Large intestine (tissue), 3 donors: ENCODE measurements around the gene PARD3. TPM values are rescaled to one million over a fixed set of nuclear protein-coding genes. Genes with fewer than 3 reads are reported as not detected.

Source experiments
- DNase-seq, 2 donors: peaks; one replicate each; pipeline versions ENCODE4 v3.0.0 to v3.0.0-alpha.2; 2013
- H3K27ac ChIP-seq: one replicate; pipeline ENCODE4 v1.5.1; 2013; ENCODE audit warnings: low read length
- H3K27me3 ChIP-seq: 2 replicates; pipeline ENCODE4 v1.6.1; 2013; ENCODE audit warnings: low read length; ENCODE audit not compliant: control insufficient read depth, insufficient read depth
- H3K36me3 ChIP-seq: 2 replicates; pipeline ENCODE4 v1.6.1; 2013; ENCODE audit warnings: low read length; ENCODE audit not compliant: control insufficient read depth, insufficient read depth
- H3K4me1 ChIP-seq: one replicate; pipeline ENCODE4 v1.6.1; 2013; ENCODE audit warnings: low read length; ENCODE audit not compliant: control insufficient read depth, insufficient read depth
- H3K4me3 ChIP-seq: one replicate; pipeline ENCODE4 v1.5.1; 2013; ENCODE audit warnings: low read length
- H3K9me3 ChIP-seq: one replicate; pipeline ENCODE4 v1.6.1; 2013; ENCODE audit warnings: mild to moderate bottlenecking, low read depth, low read length, moderate library complexity; ENCODE audit not compliant: control insufficient read depth
- WGBS: methylation state at CpG from one replicate; pipeline ENCODE4 v1.1.5; 2013; ENCODE audit warnings: low lambda C conversion rate; ENCODE audit not compliant: insufficient coverage; 5-methylcytosine and 5-hydroxymethylcytosine counted together
- polyA plus RNA-seq: library from polyadenylated mRNA; unstranded; fragments of 120-200 nt; gene quantifications from one replicate; pipeline ENCODE4 v1.2.1, GENCODE V29; 2013

Gene PARD3
- polyA plus RNA-seq, 1 donor, result 25.5 TPM

DNA sequence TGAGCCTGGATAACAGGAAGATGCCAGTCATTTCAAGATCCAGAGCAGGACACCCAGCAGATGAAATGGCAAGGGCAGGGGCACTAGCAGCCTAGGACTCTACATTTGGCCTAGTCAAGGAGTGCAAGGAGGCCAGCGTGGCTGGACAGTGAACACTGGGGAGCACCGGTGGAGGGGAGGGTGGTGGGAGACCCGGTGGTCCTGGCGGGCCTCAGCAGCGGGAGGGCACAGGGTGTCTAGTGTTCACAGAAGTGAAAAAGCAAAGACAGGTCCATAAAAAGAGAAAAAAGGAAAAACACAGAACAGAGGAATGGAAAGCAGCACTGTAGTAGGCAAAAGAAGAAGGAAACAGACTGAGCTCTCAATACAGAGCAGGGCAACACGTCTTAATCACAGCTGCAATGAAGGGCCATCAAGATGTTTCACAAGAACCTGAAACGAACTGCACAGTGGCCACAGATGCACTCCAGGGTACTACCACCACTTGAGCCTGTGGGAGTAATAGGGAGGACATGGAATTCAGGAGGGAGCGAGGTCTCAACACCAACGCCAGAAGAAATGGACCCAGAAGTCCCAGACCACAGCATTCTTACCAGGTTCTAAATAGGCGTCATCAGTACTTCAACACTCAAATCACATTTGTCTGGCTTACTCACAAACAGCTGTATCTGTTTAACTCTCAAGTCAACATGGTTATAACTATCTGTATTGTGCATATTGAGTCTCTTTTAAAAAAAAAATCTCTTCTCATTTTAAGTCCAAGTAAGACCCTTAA, 573.7 kb downstream of the PARD3 start:
- no peaks in the 10 kb centered on the region for H3K27me3 ChIP-seq
- no peak overlapping the region for H3K27ac ChIP-seq
- H3K4me3 ChIP-seq, result no peak overlapping the region
- no peaks in the 10 kb centered on the region for H3K9me3 ChIP-seq
- H3K36me3 ChIP-seq, result no peaks in the 10 kb centered on the region
- no peak for DNase-seq
- no peaks in the 10 kb centered on the region for H3K4me1 ChIP-seq
- WGBS, result no CpG with 5 or more reads among the region's 10 CpGs

- no peaks in the 10 kb centered on the region for H3K4me1 ChIP-seq
- no peaks in the 10 kb centered on the region for H3K36me3 ChIP-seq
- no peak for DNase-seq
- no peaks in the 10 kb centered on the region for H3K27me3 ChIP-seq
- no peak overlapping the region for H3K4me3 ChIP-seq
- H3K27ac ChIP-seq, result no peak overlapping the region
- H3K9me3 ChIP-seq, result no peaks in the 10 kb centered on the region
- 96% methylated on average over 7 of the region's 7 CpGs for WGBS
These were observed 575.1 kb downstream of the PARD3 start for GRCh38 chr10:34240039-34240438.

- no peak for DNase-seq
- no peak overlapping the region for H3K27ac ChIP-seq
- no peaks in the 10 kb centered on the region for H3K9me3 ChIP-seq
- H3K4me3 ChIP-seq, result no peak overlapping the region
- no peaks in the 10 kb centered on the region for H3K36me3 ChIP-seq
- peaks cover under 1% of the 10 kb centered on the region for H3K4me1 ChIP-seq
- WGBS, result 89% methylated on average over 1 of the region's 1 CpG
- H3K27me3 ChIP-seq, result no peaks in the 10 kb centered on the region
These were observed 577.1 kb downstream of the PARD3 start for GRCh38 chr10:34237898-34238455.

DNA sequence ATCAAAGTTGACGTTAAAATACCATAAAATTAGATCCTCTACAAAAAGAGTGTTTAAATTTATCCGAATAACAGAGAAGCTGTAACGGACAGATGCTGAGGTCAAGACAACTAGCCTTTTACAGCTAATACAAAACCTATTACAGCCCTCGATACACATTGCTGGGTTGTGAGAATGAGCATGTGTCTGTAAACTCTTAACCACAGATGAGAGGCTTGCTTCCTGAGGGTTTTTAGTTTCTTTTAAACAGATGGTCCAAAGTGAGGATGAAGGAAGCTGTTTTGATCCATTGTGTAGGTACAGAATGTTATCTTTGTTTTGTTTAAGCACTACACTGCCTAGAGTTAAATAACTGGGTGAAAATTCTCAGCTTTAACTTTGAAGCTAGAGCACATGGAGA, 578.2 kb downstream of the PARD3 start:
- Histone ChIP-seq H3K27me3 (no peaks in the 10 kb centered on the region), H3K9me3 (no peaks in the 10 kb centered on the region), H3K27ac (no peak overlapping the region), H3K4me3 (no peak overlapping the region), H3K36me3 (no peaks in the 10 kb centered on the region), H3K4me1 (peaks cover 6% of the 10 kb centered on the region)
- no CpG with 5 or more reads among the region's 4 CpGs for WGBS
- no peak for DNase-seq

- H3K27ac ChIP-seq, result no peak overlapping the region
- peaks cover 12% of the 10 kb centered on the region for H3K4me1 ChIP-seq
- no CpG with 5 or more reads among the region's 7 CpGs for WGBS
- no peak for DNase-seq
- H3K4me3 ChIP-seq, result no peak overlapping the region
- no peaks in the 10 kb centered on the region for H3K27me3 ChIP-seq
- H3K36me3 ChIP-seq, result no peaks in the 10 kb centered on the region
- no peaks in the 10 kb centered on the region for H3K9me3 ChIP-seq
These were observed 579.8 kb downstream of the PARD3 start for GRCh38 chr10:34235164-34235832.

DNA sequence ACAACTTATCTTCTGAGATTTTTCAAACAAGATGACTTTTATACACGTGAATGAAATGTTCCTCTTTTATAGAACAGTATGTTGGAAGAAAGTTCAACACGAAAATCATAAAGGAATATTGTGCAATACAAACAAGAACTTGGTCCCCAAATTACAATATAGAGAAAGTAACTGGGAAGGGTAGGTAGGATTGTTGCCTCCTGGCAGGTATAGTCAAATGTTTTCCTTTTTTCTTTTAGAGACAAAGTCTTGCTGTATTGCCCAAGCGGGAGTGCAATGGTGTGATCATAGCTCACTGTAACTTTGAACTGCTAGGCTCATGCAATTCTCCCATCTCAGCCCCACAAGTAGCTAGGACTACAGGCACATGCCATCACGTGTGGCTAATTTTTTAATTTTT, 582.6 kb downstream of the PARD3 start:
- Histone ChIP-seq H3K27ac (no peak overlapping the region), H3K4me3 (no peak overlapping the region), H3K9me3 (peaks cover under 1% of the 10 kb centered on the region), H3K36me3 (no peaks in the 10 kb centered on the region), H3K27me3 (no peaks in the 10 kb centered on the region), H3K4me1 (peaks cover 12% of the 10 kb centered on the region)
- DNase-seq, result peak; percentile 31 to 67
- 8% methylated on average over 2 of the region's 4 CpGs for WGBS

DNA sequence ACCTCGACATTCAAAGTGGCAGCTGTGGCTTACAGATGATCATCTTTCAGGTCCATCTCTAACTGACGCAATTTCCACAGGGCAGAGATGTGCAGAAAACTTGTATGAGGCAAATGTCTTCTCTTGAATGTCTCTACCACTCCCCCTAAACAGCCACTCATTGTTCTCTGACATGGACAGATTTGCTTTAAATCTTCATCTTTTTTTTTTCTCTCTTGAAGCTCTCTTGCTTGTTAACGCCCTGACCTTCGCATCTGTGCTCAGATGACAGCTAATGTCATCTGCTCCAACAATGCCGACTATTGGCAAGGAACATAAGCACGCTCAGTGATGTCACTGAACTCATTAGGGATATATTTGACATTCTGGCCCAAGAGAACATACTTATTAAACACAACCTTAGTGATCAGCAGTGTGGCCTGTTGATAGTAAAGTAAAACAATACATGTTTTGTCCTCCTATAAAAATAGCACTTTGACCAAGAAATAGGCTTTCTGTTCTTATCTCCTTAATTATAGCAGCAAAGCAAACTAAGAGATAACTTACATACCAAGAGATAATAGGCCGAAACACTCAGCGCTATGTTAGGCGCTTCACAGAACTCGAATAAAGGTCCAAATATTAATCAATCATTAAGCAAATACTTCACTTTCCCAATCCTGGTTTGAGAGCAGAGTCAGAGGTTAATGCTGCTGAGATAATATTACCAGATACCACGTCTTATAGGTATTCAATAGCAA, 583.5 kb downstream of the PARD3 start:
- DNase-seq, result peak in 1 of 2 donors; percentile 65
- 18% methylated on average over 4 of the region's 11 CpGs for WGBS
- peaks cover 12% of the 10 kb centered on the region for H3K4me1 ChIP-seq
- H3K4me3 ChIP-seq, result no peak overlapping the region
- H3K36me3 ChIP-seq, result no peaks in the 10 kb centered on the region
- peaks cover 6% of the 10 kb centered on the region for H3K9me3 ChIP-seq
- no peak overlapping the region for H3K27ac ChIP-seq
- H3K27me3 ChIP-seq, result no peaks in the 10 kb centered on the region

DNA sequence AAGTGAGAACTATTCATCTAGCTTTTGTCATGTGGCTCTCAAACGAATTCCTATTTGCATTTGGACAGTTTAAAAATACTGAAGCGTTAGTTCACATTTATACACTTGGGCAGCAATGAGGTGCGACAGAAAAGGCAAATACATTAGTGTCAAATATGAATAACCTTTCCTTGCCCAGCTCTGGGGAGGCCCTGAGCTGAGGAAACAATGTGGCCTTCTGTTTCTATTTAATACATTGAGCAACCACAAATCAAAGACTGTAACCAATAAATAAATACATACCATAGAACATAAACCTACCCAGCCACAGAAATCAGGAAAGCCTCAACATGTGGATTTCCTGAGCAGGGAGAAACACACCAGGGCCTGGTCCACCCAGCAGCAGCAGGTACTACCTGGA, 585.2 kb downstream of the PARD3 start:
- 90% methylated on average over 2 of the region's 3 CpGs for WGBS
- Histone ChIP-seq H3K4me1 (peaks cover 12% of the 10 kb centered on the region), H3K9me3 (peaks cover 6% of the 10 kb centered on the region), H3K27ac (no peak overlapping the region), H3K27me3 (no peaks in the 10 kb centered on the region), H3K36me3 (no peaks in the 10 kb centered on the region), H3K4me3 (no peak overlapping the region)
- no peak for DNase-seq

DNA sequence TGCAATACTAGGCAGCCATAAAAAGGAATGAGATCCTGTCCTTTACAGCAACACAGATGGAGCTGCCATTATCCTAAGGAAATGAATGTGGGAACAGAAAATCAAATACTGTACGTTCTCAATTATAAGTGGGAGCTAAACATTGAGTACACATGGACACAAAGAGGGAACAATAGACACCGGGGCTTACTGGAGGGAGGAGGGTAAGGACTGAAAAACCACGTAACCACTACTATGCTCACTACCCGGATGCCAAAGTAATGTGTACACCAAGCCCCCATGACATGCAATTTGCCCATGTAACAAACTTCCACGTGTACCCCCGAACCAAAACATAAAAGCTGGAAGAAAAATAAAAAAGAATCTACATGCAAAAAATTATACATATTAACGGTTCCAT, 587.0 kb downstream of the PARD3 start:
- peaks cover 6% of the 10 kb centered on the region for H3K9me3 ChIP-seq
- no CpG with 5 or more reads among the region's 7 CpGs for WGBS
- peaks cover 12% of the 10 kb centered on the region for H3K4me1 ChIP-seq
- H3K36me3 ChIP-seq, result no peaks in the 10 kb centered on the region
- H3K27ac ChIP-seq, result no peak overlapping the region
- no peaks in the 10 kb centered on the region for H3K27me3 ChIP-seq
- DNase-seq, result no peak
- H3K4me3 ChIP-seq, result no peak overlapping the region

DNA sequence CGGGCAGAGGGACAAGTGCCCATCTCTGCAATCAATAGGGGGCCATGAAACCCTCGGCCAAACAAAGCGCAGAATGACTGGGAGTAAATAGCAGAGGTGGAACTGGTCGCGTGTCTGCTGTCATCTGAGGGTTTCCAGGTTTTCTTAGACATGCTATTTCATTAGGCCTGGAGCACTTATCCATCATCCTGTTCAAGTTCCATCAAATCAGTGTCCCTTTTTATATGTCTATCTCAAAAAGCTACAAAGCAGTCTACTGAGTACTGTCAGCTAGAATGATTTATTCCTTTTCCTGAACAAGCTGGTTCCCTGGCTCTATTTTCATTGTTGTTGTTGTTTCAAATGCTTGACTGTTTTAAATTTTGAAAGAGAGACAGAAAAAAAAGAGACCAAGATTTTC, 590.5 kb downstream of the PARD3 start:
- H3K27me3 ChIP-seq, result no peaks in the 10 kb centered on the region
- no peak for DNase-seq
- 80% methylated on average over 1 of the region's 5 CpGs for WGBS
- peaks cover 6% of the 10 kb centered on the region for H3K9me3 ChIP-seq
- H3K4me1 ChIP-seq, result no peaks in the 10 kb centered on the region
- no peak overlapping the region for H3K27ac ChIP-seq
- H3K4me3 ChIP-seq, result no peak overlapping the region
- no peaks in the 10 kb centered on the region for H3K36me3 ChIP-seq
